ENCODE measurements around the gene NINJ1. TPM values are rescaled to one million over a fixed set of nuclear protein-coding genes. Genes with fewer than 3 reads are reported as not detected.
"Not testable (repeated sequence)": the region's sequence is repeated elsewhere in the genome, so short reads cannot be mapped to it uniquely, and the experiment has no call there.

NINJ1 gene
- total RNA-seq, 6 experiments from 2014 or later = 35.6 to 103 (median 65.1) TPM

DNA sequence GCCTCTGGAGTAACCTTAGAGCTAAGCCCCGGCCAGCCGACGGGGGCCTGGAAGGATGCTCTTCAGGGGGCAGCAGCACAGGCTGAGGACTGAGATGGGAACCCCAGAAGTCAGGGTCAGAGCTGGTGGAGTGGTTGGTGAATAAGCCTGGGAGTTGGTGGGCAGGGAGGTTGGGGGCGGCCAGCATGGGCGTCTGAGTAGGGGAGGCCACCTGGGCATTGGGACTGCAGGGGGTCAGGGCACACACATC is 14.4 kb downstream of the NINJ1 start:
- TF ChIP-seq, protein P1, sequence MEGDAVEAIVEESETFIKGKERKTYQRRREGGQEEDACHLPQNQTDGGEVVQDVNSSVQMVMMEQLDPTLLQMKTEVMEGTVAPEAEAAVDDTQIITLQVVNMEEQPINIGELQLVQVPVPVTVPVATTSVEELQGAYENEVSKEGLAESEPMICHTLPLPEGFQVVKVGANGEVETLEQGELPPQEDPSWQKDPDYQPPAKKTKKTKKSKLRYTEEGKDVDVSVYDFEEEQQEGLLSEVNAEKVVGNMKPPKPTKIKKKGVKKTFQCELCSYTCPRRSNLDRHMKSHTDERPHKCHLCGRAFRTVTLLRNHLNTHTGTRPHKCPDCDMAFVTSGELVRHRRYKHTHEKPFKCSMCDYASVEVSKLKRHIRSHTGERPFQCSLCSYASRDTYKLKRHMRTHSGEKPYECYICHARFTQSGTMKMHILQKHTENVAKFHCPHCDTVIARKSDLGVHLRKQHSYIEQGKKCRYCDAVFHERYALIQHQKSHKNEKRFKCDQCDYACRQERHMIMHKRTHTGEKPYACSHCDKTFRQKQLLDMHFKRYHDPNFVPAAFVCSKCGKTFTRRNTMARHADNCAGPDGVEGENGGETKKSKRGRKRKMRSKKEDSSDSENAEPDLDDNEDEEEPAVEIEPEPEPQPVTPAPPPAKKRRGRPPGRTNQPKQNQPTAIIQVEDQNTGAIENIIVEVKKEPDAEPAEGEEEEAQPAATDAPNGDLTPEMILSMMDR (IDR thresholded peaks at IDR 0.05) = no peak
- no peak for TF ChIP-seq POLR2A (IDR thresholded peaks at IDR 0.05)
- ATAC-seq = no peak
- Histone ChIP-seq H3K27ac (peak overlapping the region; percentile 13 to 78 (median 47)), H3K4me3 (no peak overlapping the region), H3K36me3 (peaks cover 0 to 27% (median 9%) of the 10 kb centered on the region in 4 donors), H3K9me3 (no peaks in the 10 kb centered on the region), H3K4me1 (peaks cover 0 to 25% (median 6%) of the 10 kb centered on the region in 4 donors), H3K27me3 (no peaks in the 10 kb centered on the region)
- intact Hi-C loops (cut with DNase I) = loop anchor here in 1 of 2 donors (10.0 kb wide), 1 partner anchor 185 kb away; no protein-coding TSS in a partner anchor
- DNase-seq = no peak
- WGBS (ENCODE audit: insufficient coverage, low coverage, low lambda C conversion rate, missing lambda C conversion rate) = 73% methylated on average over 2 of the region's 5 CpGs

GRCh38 chr9:93118863-93119702 is 15.0 kb downstream of the NINJ1 start:
- ATAC-seq (peak in 3 of 4 donors; percentile 1 to 14 (median 2)), DNase-seq (peak; percentile 31 to 67 (median 63))
- no peaks in the 10 kb centered on the region for H3K27me3 ChIP-seq
- peaks cover 0 to 21% (median 6%) of the 10 kb centered on the region in 4 donors for H3K36me3 ChIP-seq
- H3K27ac ChIP-seq = peak overlapping the region; percentile 13 to 78 (median 47)
- TF ChIP-seq, protein P1 (IDR thresholded peaks at IDR 0.05) = no peak
- no peak for TF ChIP-seq POLR2A (IDR thresholded peaks at IDR 0.05)
- intact Hi-C loops (cut with DNase I) = loop anchor here in 1 of 2 donors (10.0 kb wide), 1 partner anchor 186 kb away; no protein-coding TSS in a partner anchor
- H3K4me3 ChIP-seq = no peak overlapping the region
- WGBS (ENCODE audit: insufficient coverage, low coverage, low lambda C conversion rate, missing lambda C conversion rate) = 83% methylated on average over 8 of the region's 12 CpGs
- H3K9me3 ChIP-seq = no peaks in the 10 kb centered on the region
- peaks cover 0 to 25% (median 6%) of the 10 kb centered on the region in 4 donors for H3K4me1 ChIP-seq

DNA sequence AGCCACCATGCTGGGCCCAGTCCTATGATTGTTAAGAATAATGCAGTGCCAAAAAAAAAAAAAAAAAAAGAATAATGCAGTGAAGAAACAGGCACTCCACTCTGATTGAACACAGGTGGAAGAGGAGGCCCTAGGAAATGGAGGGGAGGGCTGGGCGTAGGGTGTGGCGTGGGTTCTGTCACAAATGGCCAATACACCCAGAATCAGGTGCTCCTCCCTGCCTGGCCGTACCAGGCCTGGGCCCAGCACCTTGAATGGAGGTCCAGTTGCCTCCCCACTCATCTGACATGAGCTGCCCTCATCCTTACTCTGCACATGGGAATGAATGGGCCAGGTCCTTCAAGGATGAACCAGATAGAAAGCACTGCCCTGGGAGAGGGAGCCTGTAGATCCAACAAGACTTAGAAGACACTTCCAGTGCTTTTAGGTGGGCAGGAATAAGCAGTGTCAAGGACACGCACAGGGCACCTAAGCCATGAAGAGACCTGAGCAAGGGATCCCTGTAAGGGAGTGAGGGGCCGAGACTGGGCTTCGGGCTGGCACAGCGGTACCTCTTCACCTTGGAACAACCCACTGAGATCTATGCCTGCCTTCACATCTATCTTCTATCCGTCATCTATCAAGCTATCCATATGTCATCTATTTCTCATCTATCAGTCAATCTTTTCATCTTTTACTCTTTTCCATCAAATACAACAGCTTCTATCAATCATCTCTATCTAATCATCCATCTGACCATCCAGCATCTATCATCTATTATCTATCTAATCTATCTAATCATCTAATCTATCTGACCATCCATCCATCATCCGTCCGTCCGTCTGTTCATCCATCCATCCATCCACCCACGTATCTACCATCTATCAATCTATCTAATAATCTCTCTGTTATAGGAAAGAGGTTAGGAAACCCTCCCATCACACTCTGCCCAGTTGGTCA is 15.9 kb downstream of the NINJ1 start:
- DNase-seq (peak; percentile 13 to 54 (median 43)), ATAC-seq (no peak)
- Histone ChIP-seq H3K9me3 (no peaks in the 10 kb centered on the region), H3K4me3 (no peak overlapping the region), H3K27ac (no peak overlapping the region), H3K27me3 (no peaks in the 10 kb centered on the region), H3K36me3 (peaks cover 0 to 14% (median under 1%) of the 10 kb centered on the region in 4 donors), H3K4me1 (peaks cover 0 to 25% (median 6%) of the 10 kb centered on the region in 4 donors)
- intact Hi-C loops (cut with DNase I) = loop anchor here in 1 of 2 donors (10.0 kb wide), 1 partner anchor 187 kb away; no protein-coding TSS in a partner anchor
- 94% methylated on average over 9 of the region's 12 CpGs for WGBS (ENCODE audit: insufficient coverage, low coverage, low lambda C conversion rate, missing lambda C conversion rate)
- TF ChIP-seq POLR2A (IDR thresholded peaks at IDR 0.05) = no peak
- TF ChIP-seq, protein P1 (IDR thresholded peaks at IDR 0.05) = no peak

DNA sequence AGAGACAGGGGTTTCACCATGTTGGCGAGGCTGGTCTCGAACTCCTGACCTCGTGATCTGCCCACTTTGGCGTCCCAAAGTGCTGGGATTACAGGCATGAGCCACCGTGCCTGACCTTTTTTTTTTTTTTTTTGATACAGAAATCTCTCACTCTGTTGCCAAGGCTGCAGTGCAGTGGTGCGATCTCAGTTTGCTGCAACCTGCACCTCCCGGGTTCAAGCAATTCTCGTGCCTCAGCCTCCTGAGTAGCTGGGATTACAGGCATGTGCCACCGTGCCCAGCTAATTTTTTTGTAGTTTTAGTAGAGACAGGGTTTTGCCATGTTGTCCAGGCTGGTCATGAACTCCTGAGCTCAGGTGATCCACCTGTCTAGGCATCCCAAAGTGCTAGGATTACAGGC is 16.5 kb downstream of the NINJ1 start:
- not testable (repeated sequence) for H3K36me3 ChIP-seq, H3K9me3 ChIP-seq, H3K27ac ChIP-seq, ATAC-seq, H3K4me3 ChIP-seq, H3K27me3 ChIP-seq
- H3K4me1 ChIP-seq = peaks cover 0 to 25% (median 6%) of the 10 kb centered on the region in 4 donors
- 93% methylated on average over 9 of the region's 9 CpGs for WGBS (ENCODE audit: insufficient coverage, low coverage, low lambda C conversion rate, missing lambda C conversion rate)
- peak in 1 of 3 donors; percentile 15 for DNase-seq
- intact Hi-C loops (cut with DNase I) = loop anchor here in 1 of 2 donors (10.0 kb wide), 1 partner anchor 187 kb away; no protein-coding TSS in a partner anchor
